HepG2 (cell line): ENCODE measurements around the gene CDK18. TPM values are rescaled to one million over a fixed set of nuclear protein-coding genes. Genes with fewer than 3 reads are reported as not detected.

Source experiments
- ATAC-seq: fragments of 200-7000 bp; cut with Tn5 transposase; 3 replicates; pipeline ENCODE4 v1.9.1; 2020; ENCODE audit warnings: mild to moderate bottlenecking, moderate library complexity
- BruUV-seq: library from RNA; stranded (reverse); fragments of 400-500 nt; replicated peaks from 2 replicates; lab custom pipeline; 2021; lab: Mats Ljungman, UMichigan
- CTCF ChIA-PET: fragments of 300-600 bp; formaldehyde crosslinking; extraction: SDS; loops from one replicate; lab custom pipeline; 2021; ENCODE audit warnings: low total read pairs, inconsistent platforms, low intra/inter-chr PET ratio; lab: Yijun Ruan, JAX
- POLR2A ChIA-PET: fragments of 350-600 bp; sonication (Branson Sonifier 250); formaldehyde crosslinking; loops from one replicate; lab custom pipeline; 2020; ENCODE audit warnings: antibody characterized with exemption, inconsistent platforms; lab: Yijun Ruan, JAX
- DNase-seq: peaks from one replicate; pipeline ENCODE4 v3.0.0-alpha.2; 2015; ENCODE audit warnings: low spot score
- FAIRE-seq: peaks from 3 replicates; lab custom pipeline; 2011; peaks lifted over from hg19 to GRCh38; lab: Jason Lieb, UNC
- H2AFZ ChIP-seq: one replicate; pipeline ENCODE4 v1.6.1; 2011; ENCODE audit warnings: low read length, inconsistent platforms
- H3K27ac ChIP-seq: fragments of 300-600 bp; 3 replicates; pipeline ENCODE4 v1.8.0; 2011; ENCODE audit warnings: mixed run types, mild to moderate bottlenecking, mixed read lengths, low read length, inconsistent platforms; ENCODE audit not compliant: insufficient read depth; ENCODE audit errors: extremely low read length
- H3K27me3 ChIP-seq, 2 experiments: fragments of 200-600 bp in 1 of 2; 2 replicates in 1 of 2; 3 replicates in 1 of 2; pipeline versions ENCODE4 v1.6.0 to v1.8.0; 2011; ENCODE audit warnings: low read length in 2 of 2, mild to moderate bottlenecking in 2 of 2, moderate library complexity in 2 of 2, inconsistent platforms in 1 of 2; ENCODE audit not compliant: insufficient read depth in 2 of 2, control insufficient read depth in 1 of 2
- H3K36me3 ChIP-seq, 2 experiments: fragments of 200-600 bp in 1 of 2; replicated peaks in 1 of 2; 2 replicates in 1 of 2; 3 replicates in 1 of 2; pipeline versions ENCODE4 v1.5.1 to v1.8.0; 2011; ENCODE audit warnings: low read length in 2 of 2, inconsistent platforms in 1 of 2; ENCODE audit not compliant: insufficient read depth in 2 of 2, control insufficient read depth in 1 of 2
- H3K4me1 ChIP-seq: 2 replicates; pipeline ENCODE4 v1.5.1; 2012; ENCODE audit warnings: low read length, inconsistent platforms; ENCODE audit not compliant: insufficient read depth
- H3K4me2 ChIP-seq: 2 replicates; pipeline ENCODE4 v1.6.0; 2011; ENCODE audit warnings: low read depth, low read length, inconsistent platforms
- H3K4me3 ChIP-seq, 3 experiments: fragments of 200-600 bp in 1 of 3; sonication (generic), shearing (Covaris generic) in 1 of 3; replicated peaks in 1 of 3; 2 replicates each; pipeline ENCODE4 v1.5.1; 2011 to 2016; ENCODE audit warnings: low read length in 3 of 3, inconsistent platforms in 2 of 3, low read depth in 2 of 3, mild to moderate bottlenecking in 2 of 3, control low read depth in 1 of 3, mixed read lengths in 1 of 3; ENCODE audit not compliant: insufficient read depth in 1 of 3
- H3K79me2 ChIP-seq: one replicate; pipeline ENCODE4 v1.6.1; 2011; ENCODE audit warnings: low read length, inconsistent platforms; ENCODE audit not compliant: insufficient read depth
- H3K9ac ChIP-seq: 2 replicates; pipeline ENCODE4 v1.6.0; 2011; ENCODE audit warnings: mild to moderate bottlenecking, low read depth, low read length, inconsistent platforms; ENCODE audit not compliant: insufficient read depth
- H3K9me3 ChIP-seq: 2 replicates; pipeline ENCODE4 v1.5.1; 2012; ENCODE audit warnings: mild to moderate bottlenecking, low read length
- H4K20me1 ChIP-seq: 2 replicates; pipeline ENCODE4 v1.6.0; 2011; ENCODE audit warnings: inconsistent platforms, mild to moderate bottlenecking, low read length, moderate library complexity; ENCODE audit not compliant: insufficient read depth
- ZBTB42 ChIP-seq: sonication (generic); formaldehyde crosslinking; IDR thresholded peaks from 2 replicates; pipeline ENCODE4 v1.5.0; 2020; ENCODE audit warnings: mild to moderate bottlenecking, missing genetic modification reagents
- ZFAT ChIP-seq: sonication (generic); formaldehyde crosslinking; conservative IDR thresholded peaks from 2 replicates; pipeline ENCODE4 v1.8.1; 2023; ENCODE audit warnings: missing genetic modification reagents, inconsistent platforms
- ZNF660 ChIP-seq: sonication (generic); formaldehyde crosslinking; IDR thresholded peaks from 2 replicates; pipeline ENCODE4 v1.5.1; 2020; ENCODE audit warnings: mild to moderate bottlenecking, low read depth, missing genetic modification reagents, borderline replicate concordance
- ZNF7 ChIP-seq: IDR thresholded peaks from 2 replicates; pipeline ENCODE4 v1.6.1; 2016; ENCODE audit warnings: missing biosample characterization, missing genetic modification reagents
- ZNF839 ChIP-seq: sonication (generic); formaldehyde crosslinking; IDR thresholded peaks from 2 replicates; pipeline ENCODE4 v1.4.0; 2020; ENCODE audit warnings: missing genetic modification reagents, mild to moderate bottlenecking, borderline replicate concordance
- WGBS: methylation state at CpG from one replicate; pipeline ENCODE4 v1.1.6; 2017; ENCODE audit warnings: low lambda C conversion rate; 5-methylcytosine and 5-hydroxymethylcytosine counted together
- in situ Hi-C: cut with HindIII; loops from 2 replicates; pipeline ENCODE4 v1.10.0; 2017; ENCODE audit warnings: low pct_unique_long_range_greater_than_20kb; ENCODE audit not compliant: extremely low pct_ligation_motif_present
- intact Hi-C: fragments of 100-400 bp; cut with micrococcal nuclease; formaldehyde crosslinking; loops from one replicate; pipeline ENCODE4 v1.10.0; 2022; ENCODE audit not compliant: unreplicated experiment
- polyA plus RNA-seq, 8 experiments: library from polyadenylated mRNA; depleted of rRNA in 3 of 8; stranded (reverse) in 7 of 8; unstranded in 1 of 8; fragments of >200 nt; fragmentation: Illumina TruSeq in 4 of 8; extraction: Trizol in 4 of 8; gene quantifications; 2 replicates each; pipeline versions ENCODE4 v1.2.1 to v1.2.3, GENCODE V29; 2011 to 2016; ENCODE audit warnings: low read depth in 4 of 8, missing spikeins in 1 of 8, mixed read lengths in 1 of 8; ENCODE audit not compliant: insufficient read depth in 1 of 8
- total RNA-seq, 5 experiments: library from RNA; depleted of rRNA; stranded (reverse); fragments of >200 nt; fragmentation: Illumina TruSeq; extraction: Trizol; gene quantifications; 2 replicates each; pipeline ENCODE4 v1.2.3, GENCODE V29; 2016; ENCODE audit warnings: low read depth in 1 of 5
- TF ChIP-seq, protein P1 (sequence below): sonication (generic); formaldehyde crosslinking; IDR thresholded peaks from 2 replicates; pipeline ENCODE4 v1.4.0; 2020; ENCODE audit warnings: missing genetic modification reagents
- TF ChIP-seq, protein P2 (sequence below): sonication (generic); formaldehyde crosslinking; IDR thresholded peaks from 2 replicates; pipeline ENCODE4 v1.8.0; 2022; ENCODE audit warnings: mild to moderate bottlenecking, missing genetic modification reagents, moderate library complexity
- TF ChIP-seq, protein P3 (sequence below): sonication (generic); formaldehyde crosslinking; IDR thresholded peaks from 2 replicates; pipeline ENCODE4 v1.5.1; 2020; ENCODE audit warnings: mild to moderate bottlenecking, missing genetic modification reagents, moderate library complexity

The CDK18 gene
- total and polyA plus RNA-seq, 2 of the 13 experiments (the other 11 are each of a cell fraction or from before 2014, with no cell fraction given) = 6.4 to 38.8 TPM

DNA sequence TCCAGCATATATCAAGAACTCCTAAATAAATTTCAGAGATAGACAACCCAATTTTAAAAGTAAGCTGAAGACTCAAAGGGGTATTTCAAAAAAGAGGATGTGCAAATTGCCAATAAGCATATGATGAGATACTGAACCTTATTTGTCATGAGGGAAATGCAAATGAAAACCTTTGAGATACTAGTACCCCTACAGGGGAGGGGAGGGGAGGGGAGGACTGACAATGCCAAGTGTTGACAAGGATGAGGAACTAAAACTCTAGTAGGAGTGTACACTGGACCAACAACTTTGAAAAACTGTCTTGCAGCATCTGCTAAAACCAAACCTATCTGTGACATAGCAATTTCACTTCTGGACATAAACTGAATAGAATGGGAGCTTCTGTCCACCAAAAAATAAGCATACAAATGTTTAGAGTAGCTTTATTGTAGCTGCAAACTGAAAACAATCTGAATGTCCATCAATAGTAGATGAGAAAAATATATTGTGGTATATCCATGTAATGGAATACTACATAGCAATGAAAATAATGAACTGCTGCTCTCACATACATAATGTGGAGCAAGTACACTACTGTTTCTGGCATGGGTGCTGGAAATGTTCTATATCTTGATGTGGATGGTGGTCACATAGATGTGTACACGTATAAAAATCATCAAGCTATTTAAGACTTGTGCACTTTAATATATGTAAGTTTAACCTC is 57.2 kb downstream of the CDK18 start:
- no peak overlapping the region for H2AFZ ChIP-seq
- no peaks in the 10 kb centered on the region for H3K36me3 ChIP-seq
- H3K4me1 ChIP-seq = no peaks in the 10 kb centered on the region
- no peak overlapping the region for H3K9ac ChIP-seq
- ATAC-seq = no peak
- FAIRE-seq = no peak
- no peak overlapping the region for H3K27ac ChIP-seq
- ChIA-PET POLR2A (no interaction called here), CTCF (no interaction called here)
- TF ChIP-seq ZBTB42 (CRISPR knock-in tag) (no peak), ZFAT (no peak), ZNF660 (CRISPR knock-in tag) (no peak), ZNF839 (CRISPR knock-in tag) (no peak), ZNF7 (CRISPR knock-in tag) (0 out of 2 replicates have a peak, but pooled peaks have one; percentile 27)
- TF ChIP-seq, protein P1, sequence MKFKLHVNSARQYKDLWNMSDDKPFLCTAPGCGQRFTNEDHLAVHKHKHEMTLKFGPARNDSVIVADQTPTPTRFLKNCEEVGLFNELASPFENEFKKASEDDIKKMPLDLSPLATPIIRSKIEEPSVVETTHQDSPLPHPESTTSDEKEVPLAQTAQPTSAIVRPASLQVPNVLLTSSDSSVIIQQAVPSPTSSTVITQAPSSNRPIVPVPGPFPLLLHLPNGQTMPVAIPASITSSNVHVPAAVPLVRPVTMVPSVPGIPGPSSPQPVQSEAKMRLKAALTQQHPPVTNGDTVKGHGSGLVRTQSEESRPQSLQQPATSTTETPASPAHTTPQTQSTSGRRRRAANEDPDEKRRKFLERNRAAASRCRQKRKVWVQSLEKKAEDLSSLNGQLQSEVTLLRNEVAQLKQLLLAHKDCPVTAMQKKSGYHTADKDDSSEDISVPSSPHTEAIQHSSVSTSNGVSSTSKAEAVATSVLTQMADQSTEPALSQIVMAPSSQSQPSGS (CRISPR knock-in tag) = no peak
- TF ChIP-seq, protein P2, sequence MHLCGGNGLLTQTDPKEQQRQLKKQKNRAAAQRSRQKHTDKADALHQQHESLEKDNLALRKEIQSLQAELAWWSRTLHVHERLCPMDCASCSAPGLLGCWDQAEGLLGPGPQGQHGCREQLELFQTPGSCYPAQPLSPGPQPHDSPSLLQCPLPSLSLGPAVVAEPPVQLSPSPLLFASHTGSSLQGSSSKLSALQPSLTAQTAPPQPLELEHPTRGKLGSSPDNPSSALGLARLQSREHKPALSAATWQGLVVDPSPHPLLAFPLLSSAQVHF = no peak
- TF ChIP-seq, protein P3, sequence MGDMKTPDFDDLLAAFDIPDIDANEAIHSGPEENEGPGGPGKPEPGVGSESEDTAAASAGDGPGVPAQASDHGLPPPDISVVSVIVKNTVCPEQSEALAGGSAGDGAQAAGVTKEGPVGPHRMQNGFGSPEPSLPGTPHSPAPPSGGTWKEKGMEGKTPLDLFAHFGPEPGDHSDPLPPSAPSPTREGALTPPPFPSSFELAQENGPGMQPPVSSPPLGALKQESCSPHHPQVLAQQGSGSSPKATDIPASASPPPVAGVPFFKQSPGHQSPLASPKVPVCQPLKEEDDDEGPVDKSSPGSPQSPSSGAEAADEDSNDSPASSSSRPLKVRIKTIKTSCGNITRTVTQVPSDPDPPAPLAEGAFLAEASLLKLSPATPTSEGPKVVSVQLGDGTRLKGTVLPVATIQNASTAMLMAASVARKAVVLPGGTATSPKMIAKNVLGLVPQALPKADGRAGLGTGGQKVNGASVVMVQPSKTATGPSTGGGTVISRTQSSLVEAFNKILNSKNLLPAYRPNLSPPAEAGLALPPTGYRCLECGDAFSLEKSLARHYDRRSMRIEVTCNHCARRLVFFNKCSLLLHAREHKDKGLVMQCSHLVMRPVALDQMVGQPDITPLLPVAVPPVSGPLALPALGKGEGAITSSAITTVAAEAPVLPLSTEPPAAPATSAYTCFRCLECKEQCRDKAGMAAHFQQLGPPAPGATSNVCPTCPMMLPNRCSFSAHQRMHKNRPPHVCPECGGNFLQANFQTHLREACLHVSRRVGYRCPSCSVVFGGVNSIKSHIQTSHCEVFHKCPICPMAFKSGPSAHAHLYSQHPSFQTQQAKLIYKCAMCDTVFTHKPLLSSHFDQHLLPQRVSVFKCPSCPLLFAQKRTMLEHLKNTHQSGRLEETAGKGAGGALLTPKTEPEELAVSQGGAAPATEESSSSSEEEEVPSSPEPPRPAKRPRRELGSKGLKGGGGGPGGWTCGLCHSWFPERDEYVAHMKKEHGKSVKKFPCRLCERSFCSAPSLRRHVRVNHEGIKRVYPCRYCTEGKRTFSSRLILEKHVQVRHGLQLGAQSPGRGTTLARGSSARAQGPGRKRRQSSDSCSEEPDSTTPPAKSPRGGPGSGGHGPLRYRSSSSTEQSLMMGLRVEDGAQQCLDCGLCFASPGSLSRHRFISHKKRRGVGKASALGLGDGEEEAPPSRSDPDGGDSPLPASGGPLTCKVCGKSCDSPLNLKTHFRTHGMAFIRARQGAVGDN (CRISPR knock-in tag) = no peak
- no peaks in the 10 kb centered on the region for H3K79me2 ChIP-seq
- no peak overlapping the region for H3K4me2 ChIP-seq
- H4K20me1 ChIP-seq = no peaks in the 10 kb centered on the region
- H3K9me3 ChIP-seq = no peaks in the 10 kb centered on the region
- H3K27me3 ChIP-seq = peaks cover 0 to 9% of the 10 kb centered on the region in 2 experiments; a peak in 2 of 5 replicates
- no peak overlapping the region for H3K4me3 ChIP-seq
- intact Hi-C loops (no loop called here), in situ Hi-C loops (no loop called here)
- BruUV-seq = no TSS peak
- 50% methylated on average over 1 of the region's 1 CpG for WGBS
- no peak for DNase-seq
